H1 (cell line): ENCODE results near the gene EDEM2. TPM values are rescaled to one million over a fixed set of nuclear protein-coding genes. Genes with fewer than 3 reads are reported as not detected.

ENCODE experiments used
- BRCA1 ChIP-seq: IDR thresholded peaks from 2 replicates; pipeline ENCODE4 v1.6.1; 2012; ENCODE audit warnings: low read depth, low read length, improper control_type of control experiment
- CTCF ChIP-seq, 3 experiments: IDR thresholded peaks; 1 replicate in 2 of 3; 2 replicates in 1 of 3; pipeline versions ENCODE4 v1.5.1 to v1.6.1; 2011; ENCODE audit warnings: low read length in 3 of 3, mild to moderate bottlenecking in 3 of 3, inconsistent platforms in 2 of 3, low read depth in 1 of 3, moderate library complexity in 1 of 3; ENCODE audit not compliant: insufficient read depth in 1 of 3; ENCODE audit errors: control extremely low read depth in 1 of 3
- EP300 ChIP-seq, 2 experiments: IDR thresholded peaks; 1 replicate in 1 of 2; 2 replicates in 1 of 2; pipeline ENCODE4 v1.6.1; 2011 to 2012; ENCODE audit warnings: low read depth in 2 of 2, low read length in 2 of 2, mild to moderate bottlenecking in 2 of 2, borderline replicate concordance in 1 of 2, inconsistent platforms in 1 of 2, moderate library complexity in 1 of 2
- EZH2 ChIP-seq: fragments of 200-600 bp; sonication (generic); IDR thresholded peaks from 2 replicates; pipeline ENCODE4 v1.7.1; 2012; ENCODE audit warnings: low read depth, mild to moderate bottlenecking, moderate library complexity, low read length, inconsistent platforms; ENCODE audit not compliant: severe bottlenecking
- polyA plus RNA-seq, 7 experiments: library from polyadenylated mRNA; depleted of rRNA in 3 of 7; stranded (reverse) in 5 of 7; unstranded in 2 of 7; fragments of >200 nt in 5 of 7; fragments of 200-250 nt in 2 of 7; gene quantifications; 1 replicate in 5 of 7; 2 replicates in 1 of 7; 4 replicates in 1 of 7; pipeline versions ENCODE4 v1.2.1 to v1.2.3, GENCODE V29; 2011 to 2013; ENCODE audit warnings: missing spikeins in 2 of 7, mixed read lengths in 2 of 7
- total RNA-seq: library from RNA; stranded (reverse); fragmentation: NEBNext Ultra II Directional; extraction: Animal tissue kit (Norgen Biotek cat#: 25700); gene quantifications from 2 replicates; pipeline ENCODE4 v1.2.1, GENCODE V29; 2021

The EDEM2 gene
- total and polyA plus RNA-seq, 2 of the 8 experiments (the other 6 are each of a cell fraction or from before 2014, with no cell fraction given) = 15.2 to 19.6 TPM

GRCh38 chr20:35101620-35102019 is 45.5 kb downstream of the EDEM2 start (continued):
- TF ChIP-seq EP300 (IDR thresholded peaks at IDR 0.05; ENCODE audit: borderline replicate concordance in 1 of 2, low read depth in 2 of 2, low read length in 2 of 2) (no peak), EZH2 (no peak), CTCF (IDR thresholded peaks at IDR 0.05; ENCODE audit: control extremely low read depth in 1 of 3, insufficient read depth in 1 of 3, low read depth in 1 of 3, low read length in 3 of 3) (no peak), BRCA1 (no peak)
